GM19438 (cell line): ENCODE results near the gene BLOC1S2.
A peak's percentile ranks its signal among the peaks of the same experiment; 100 is the strongest.
"Not testable (repeated sequence)": the region's sequence is repeated elsewhere in the genome, so short reads cannot be mapped to it uniquely, and the experiment has no call there.

Experiments
- ATAC-seq: cut with Tn5 transposase; IDR thresholded peaks from one replicate; pipeline ENCODE4 v1.9.1; 2021; ENCODE audit warnings: low read depth; ENCODE audit not compliant: unreplicated experiment

BLOC1S2 gene

GRCh38 chr10:100286051-100287033 lies at the start of gene BLOC1S2:
Gene BLOC1S2 (minus strand): TSS chr10:100286680. CDS start chr10:100286659, 21 bp downstream.
- peak; percentile 92 for ATAC-seq

GRCh38 chr10:100334762-100335161 lies 48.3 kb upstream of the BLOC1S2 start:
- ATAC-seq, result no peak

GRCh38 chr10:100333661-100334440 lies 47.4 kb upstream of the BLOC1S2 start:
- no peak for ATAC-seq

GRCh38 chr10:100333106-100333505 lies 46.6 kb upstream of the BLOC1S2 start:
- no peak for ATAC-seq

- no peak for ATAC-seq
Observed at GRCh38 chr10:100330079-100330478, 43.6 kb upstream of the BLOC1S2 start, which contains the start of gene PKD2L1. Gene PKD2L1 (minus strand): TSS chr10:100330228. CDS start chr10:100330103, 125 bp downstream.

- ATAC-seq, result no peak
Observed at GRCh38 chr10:100328198-100328597, 41.7 kb upstream of the BLOC1S2 start.

- no peak for ATAC-seq
Observed at GRCh38 chr10:100327718-100328009, 41.2 kb upstream of the BLOC1S2 start.

GRCh38 chr10:100327007-100327717 lies 40.7 kb upstream of the BLOC1S2 start:
- peak; percentile 98 for ATAC-seq

GRCh38 chr10:100325158-100325557 lies 38.7 kb upstream of the BLOC1S2 start:
- no peak for ATAC-seq

GRCh38 chr10:100319707-100320402 lies 33.4 kb upstream of the BLOC1S2 start:
- no peak for ATAC-seq

GRCh38 chr10:100318207-100318606 lies 31.7 kb upstream of the BLOC1S2 start:
- no peak for ATAC-seq

GRCh38 chr10:100315615-100316014 lies 29.1 kb upstream of the BLOC1S2 start:
- ATAC-seq, result no peak

GRCh38 chr10:100311298-100311697 lies 24.8 kb upstream of the BLOC1S2 start:
- no peak for ATAC-seq

- ATAC-seq, result no peak
Observed at GRCh38 chr10:100307684-100308083, 21.2 kb upstream of the BLOC1S2 start.

- no peak for ATAC-seq
Observed at GRCh38 chr10:100306861-100307260, 20.4 kb upstream of the BLOC1S2 start.

- no peak for ATAC-seq
Observed at GRCh38 chr10:100304414-100304813, 17.9 kb upstream of the BLOC1S2 start.

GRCh38 chr10:100303724-100304319 lies 17.3 kb upstream of the BLOC1S2 start:
- ATAC-seq, result no peak

GRCh38 chr10:100301123-100301522 lies 14.6 kb upstream of the BLOC1S2 start:
- not testable (repeated sequence) for ATAC-seq

GRCh38 chr10:100297242-100297641 lies 10.8 kb upstream of the BLOC1S2 start:
- no peak for ATAC-seq

GRCh38 chr10:100293066-100293465 lies 6.6 kb upstream of the BLOC1S2 start:
- no peak for ATAC-seq
